ENCODE data around the gene CEP85.

- TF ChIP-seq, protein P1, sequence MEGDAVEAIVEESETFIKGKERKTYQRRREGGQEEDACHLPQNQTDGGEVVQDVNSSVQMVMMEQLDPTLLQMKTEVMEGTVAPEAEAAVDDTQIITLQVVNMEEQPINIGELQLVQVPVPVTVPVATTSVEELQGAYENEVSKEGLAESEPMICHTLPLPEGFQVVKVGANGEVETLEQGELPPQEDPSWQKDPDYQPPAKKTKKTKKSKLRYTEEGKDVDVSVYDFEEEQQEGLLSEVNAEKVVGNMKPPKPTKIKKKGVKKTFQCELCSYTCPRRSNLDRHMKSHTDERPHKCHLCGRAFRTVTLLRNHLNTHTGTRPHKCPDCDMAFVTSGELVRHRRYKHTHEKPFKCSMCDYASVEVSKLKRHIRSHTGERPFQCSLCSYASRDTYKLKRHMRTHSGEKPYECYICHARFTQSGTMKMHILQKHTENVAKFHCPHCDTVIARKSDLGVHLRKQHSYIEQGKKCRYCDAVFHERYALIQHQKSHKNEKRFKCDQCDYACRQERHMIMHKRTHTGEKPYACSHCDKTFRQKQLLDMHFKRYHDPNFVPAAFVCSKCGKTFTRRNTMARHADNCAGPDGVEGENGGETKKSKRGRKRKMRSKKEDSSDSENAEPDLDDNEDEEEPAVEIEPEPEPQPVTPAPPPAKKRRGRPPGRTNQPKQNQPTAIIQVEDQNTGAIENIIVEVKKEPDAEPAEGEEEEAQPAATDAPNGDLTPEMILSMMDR (conservative IDR thresholded peaks at IDR 0.05; ENCODE audit: low read length), result no peak
- no peak for TF ChIP-seq EZH2phosphoT487 (IDR thresholded peaks at IDR 0.05; ENCODE audit: borderline replicate concordance)
Measured at GRCh38 chr1:26213335-26213905, 20.6 kb upstream of the CEP85 start.

All from Loucy (cell line).